HG02623 (cell line): ENCODE data around the gene COPZ1.
A peak's percentile ranks its signal among the peaks of the same experiment; 100 is the strongest.

Experiments
- ATAC-seq: cut with Tn5 transposase; IDR thresholded peaks from one replicate; pipeline ENCODE4 v1.9.1; 2021; ENCODE audit warnings: moderate library complexity; ENCODE audit not compliant: unreplicated experiment

The COPZ1 gene

GRCh38 chr12:54374562-54375258, 49.8 kb downstream of the COPZ1 start:
- no peak for ATAC-seq

DNA sequence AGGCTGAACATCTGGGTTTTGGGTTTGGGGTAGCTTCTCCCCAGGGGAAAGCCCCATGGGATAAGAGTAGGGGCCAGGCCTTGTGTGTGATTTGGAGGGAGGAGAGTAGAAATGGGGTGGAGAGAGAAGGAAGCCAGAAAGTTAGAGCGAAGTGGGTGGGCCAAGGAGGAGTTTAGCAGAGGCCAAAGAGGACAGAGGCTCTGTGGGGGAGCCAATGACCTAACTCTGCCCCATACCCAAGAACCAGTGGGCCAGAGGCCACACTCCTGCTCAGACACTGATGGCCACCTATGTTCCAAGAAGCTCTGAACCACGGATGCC, 50.3 kb downstream of the COPZ1 start:
- no peak for ATAC-seq

DNA sequence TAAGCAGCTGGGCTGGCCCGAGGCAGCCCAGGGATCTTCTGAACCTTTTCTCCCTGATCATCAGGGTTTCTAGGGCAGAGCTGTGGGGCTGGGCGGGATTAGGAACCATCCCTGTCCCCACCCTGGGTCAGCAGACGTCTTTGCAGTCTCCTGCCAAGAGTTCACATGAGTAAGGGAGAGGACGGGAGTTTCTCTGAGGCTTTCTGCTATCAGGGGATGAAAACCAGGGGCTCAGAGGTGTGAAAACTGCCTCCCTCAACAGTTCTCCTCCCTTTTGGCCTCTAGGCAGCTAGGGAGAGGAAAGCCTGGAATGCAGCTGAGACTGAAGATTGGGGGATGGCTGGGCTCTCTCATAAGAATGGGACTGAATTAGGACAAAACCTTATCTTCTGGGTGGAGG, 51.7 kb downstream of the COPZ1 start:
- ATAC-seq, result no peak

DNA sequence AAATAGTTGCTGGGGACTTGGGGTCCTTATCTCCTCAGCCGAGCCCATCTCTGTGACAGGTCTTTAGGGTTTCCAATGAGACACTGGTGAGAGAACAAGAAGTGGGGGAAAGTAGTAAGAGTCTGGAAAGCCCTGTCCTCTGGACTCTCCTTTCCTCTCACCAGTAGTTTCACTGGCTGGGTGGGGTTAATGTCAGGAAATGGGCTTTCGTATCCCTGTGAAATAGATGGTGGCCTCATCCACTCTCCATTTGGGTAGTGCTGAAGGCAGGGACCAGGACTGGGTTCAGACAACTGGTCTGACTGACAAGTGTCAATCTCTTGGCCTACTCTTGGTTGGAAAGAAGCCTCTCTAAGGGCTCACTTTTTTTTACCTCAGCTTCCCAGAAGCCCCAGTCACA, 52.1 kb downstream of the COPZ1 start:
- no peak for ATAC-seq

DNA sequence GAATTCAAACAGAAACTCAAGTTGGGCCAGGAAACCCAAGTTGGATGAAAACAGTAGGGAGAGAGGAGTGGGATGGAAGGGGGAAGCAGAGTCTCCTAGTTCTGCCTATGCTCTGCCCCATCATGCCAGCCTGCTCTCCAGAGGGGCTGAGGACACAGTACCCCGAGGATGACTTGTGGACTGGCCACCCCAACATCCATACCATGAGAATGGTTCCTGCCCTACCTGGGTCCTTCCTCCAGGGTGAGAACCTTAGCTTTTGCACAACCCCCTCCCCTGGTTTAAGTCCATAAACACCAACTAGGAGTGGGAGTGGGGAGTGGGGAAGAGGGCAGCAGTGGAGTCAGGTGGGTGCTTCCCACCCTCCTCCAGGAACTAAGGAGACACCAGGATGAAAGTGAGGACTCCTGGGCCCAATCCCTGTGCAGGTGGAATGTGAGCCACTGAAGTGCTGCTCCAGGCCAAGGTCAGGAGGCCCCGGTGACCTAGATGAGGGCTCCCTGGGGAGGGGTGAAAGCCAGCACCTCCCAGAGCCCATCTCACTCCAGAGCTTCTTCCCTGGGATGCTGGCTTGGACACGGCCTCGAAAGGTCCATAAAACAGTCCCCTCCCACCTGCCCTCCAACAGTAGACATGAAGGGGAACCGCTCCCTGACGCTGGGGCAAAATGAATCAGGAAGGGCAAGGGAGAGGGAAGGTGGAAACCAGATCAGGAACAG, 53.0 kb downstream of the COPZ1 start:
- ATAC-seq, result no peak

DNA sequence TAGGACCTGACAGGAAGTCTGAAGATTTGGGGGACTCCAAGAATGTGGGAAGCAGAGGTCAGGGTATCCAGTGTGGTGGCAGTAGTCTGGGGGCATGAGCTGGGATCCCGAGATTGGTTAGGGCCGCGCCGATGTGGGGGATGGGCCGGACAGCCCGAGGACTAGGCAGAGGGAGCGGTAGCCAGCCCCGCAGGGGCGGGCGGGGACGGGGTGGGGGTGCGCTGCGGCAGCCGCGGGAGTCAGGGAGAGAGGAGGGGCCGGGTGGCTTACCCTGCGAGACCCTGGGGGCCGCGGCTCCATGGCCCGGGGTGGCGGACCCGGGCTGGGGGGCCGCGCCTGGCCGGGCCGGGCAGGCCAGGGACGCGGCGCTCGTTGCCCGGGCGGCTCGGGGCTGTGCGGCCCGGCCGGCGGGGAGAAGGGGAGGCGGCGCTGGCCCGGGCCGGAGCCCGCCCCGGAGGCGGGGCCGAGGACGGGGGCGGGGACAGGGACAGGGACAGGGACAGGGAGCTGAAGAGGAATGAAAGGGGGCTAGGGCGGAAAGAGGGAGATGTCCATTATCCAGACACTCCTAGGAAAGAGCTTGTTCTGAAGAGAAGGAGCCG, 54.0 kb downstream of the COPZ1 start:
- no peak for ATAC-seq

GRCh38 chr12:54379398-54380201, 54.7 kb downstream of the COPZ1 start:
- peak; percentile 80 for ATAC-seq

- ATAC-seq, result no peak
These were observed 56.2 kb downstream of the COPZ1 start for GRCh38 chr12:54381136-54381535.

GRCh38 chr12:54383041-54383609, 58.2 kb downstream of the COPZ1 start:
- no peak for ATAC-seq

GRCh38 chr12:54384591-54385041, 59.7 kb downstream of the COPZ1 start, which contains the start of gene ZNF385A:
Gene ZNF385A, minus strand, starts transcription at chr12:54384733. Its CDS starts 219 bp downstream, at chr12:54384514.
- no peak for ATAC-seq

GRCh38 chr12:54385251-54385914, 60.5 kb downstream of the COPZ1 start:
- ATAC-seq, result no peak

GRCh38 chr12:54386403-54387113, 61.6 kb downstream of the COPZ1 start:
- ATAC-seq, result no peak

DNA sequence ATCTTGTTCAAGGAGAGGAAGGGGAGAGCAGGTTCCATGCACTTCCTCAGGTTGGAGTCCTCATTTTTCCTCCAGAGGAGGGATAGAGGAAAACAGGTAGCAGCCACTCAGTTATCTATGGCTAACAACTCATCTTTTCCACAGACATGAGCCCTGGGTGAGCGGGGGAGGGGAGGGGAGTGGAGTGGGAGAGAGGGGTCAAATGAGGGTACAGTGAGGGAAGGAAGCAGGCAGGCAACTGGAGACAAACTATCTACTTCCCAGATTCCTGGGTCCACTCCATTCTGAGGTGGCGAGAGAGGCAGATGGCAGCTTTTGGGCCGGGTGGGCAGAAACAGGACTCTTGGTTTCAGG, 62.2 kb downstream of the COPZ1 start:
- no peak for ATAC-seq

DNA sequence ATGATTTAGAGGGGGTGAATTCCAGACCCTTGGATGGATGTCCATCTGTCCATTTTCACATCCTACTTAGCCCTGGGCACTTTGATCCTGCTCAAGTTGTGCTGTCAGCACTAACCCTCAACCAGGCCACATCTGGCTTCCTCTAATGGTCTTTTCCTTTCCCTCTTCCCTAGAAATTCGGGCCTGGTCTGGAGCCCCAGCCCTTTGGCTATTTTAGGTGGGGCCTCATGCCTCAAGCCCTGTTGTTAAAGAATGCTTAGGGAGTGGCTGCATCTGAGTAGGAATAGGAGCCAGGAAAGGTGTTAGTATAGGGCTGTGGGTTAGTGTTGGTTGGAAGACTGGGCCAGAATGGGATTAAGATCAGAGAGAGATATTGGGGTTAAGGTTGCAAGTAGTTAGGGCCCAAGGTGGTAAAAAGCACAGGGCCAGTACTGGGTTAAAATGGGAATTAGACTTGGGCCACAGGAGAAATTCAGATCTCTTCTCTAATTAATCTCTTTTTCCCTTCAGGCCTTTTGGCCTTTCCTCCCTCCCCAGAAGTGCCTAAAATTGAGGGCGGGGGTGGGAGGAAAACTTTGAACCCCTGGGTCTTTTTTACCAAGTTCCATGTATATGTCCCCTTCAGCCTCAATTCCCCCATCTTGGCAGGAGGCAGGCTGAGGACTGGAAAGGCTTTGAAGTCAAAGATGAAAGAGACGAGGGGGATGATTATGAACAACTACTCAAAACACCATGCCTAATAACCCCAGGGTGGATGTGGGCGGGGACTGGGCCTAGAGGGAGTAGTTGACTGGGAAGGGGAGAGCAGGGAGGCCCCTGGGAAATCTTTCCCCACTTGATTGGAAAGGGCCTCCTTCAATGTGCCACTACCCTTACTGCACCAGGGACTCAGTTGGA, 63.6 kb downstream of the COPZ1 start:
- ATAC-seq, result no peak

GRCh38 chr12:54389134-54389508, 64.2 kb downstream of the COPZ1 start:
- ATAC-seq, result no peak

GRCh38 chr12:54389607-54390175, 64.8 kb downstream of the COPZ1 start:
- ATAC-seq, result no peak

DNA sequence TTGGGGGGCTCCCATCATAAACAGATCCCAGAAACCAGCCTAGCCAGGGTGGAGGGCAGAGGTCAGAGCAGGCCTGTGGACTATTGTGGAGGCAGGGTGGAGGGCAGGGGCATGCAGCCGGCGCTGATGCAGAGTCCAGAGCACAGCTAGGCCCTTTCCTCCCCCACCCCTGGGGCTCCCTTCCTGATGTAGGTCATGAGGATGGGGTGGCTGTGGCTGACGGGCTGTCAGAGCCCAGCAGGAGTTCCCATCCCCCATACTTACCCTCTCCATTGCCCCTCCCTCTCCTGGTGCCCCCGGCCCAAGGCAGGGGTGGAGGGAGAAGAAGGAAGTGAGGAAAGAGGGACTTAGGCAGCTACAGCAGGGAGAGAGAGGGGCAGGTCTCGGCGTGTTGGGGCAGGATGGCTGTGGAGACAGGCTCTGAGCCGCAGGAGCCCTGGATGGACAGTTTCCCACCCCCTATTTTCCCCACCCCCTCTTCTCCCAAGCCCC, 65.3 kb downstream of the COPZ1 start:
- ATAC-seq, result no peak
